ENCODE data around the gene CCDC191. TPM values are rescaled to one million over a fixed set of nuclear protein-coding genes. Genes with fewer than 3 reads are reported as not detected.

CCDC191 gene
- total RNA-seq, 1 donor from 2014 or later = 4.3 TPM

- DNase-seq (ENCODE audit: extremely low spot score, unreplicated experiment) = no peak
- Mint-ChIP-seq H3K27me3 (ENCODE audit: unreplicated experiment) (peaks cover 68% of the 10 kb centered on the region), H3K4me3 (ENCODE audit: unreplicated experiment) (peak within 1 kb of the TSS; percentile 73), H3K36me3 (ENCODE audit: unreplicated experiment) (no peaks in the 10 kb centered on the region), H3K4me1 (ENCODE audit: unreplicated experiment) (peaks cover 9% of the 10 kb centered on the region), H3K9me3 (ENCODE audit: unreplicated experiment) (no peaks in the 10 kb centered on the region), H3K27ac (ENCODE audit: unreplicated experiment) (no peak within 1 kb of the TSS)
- no peak for TF ChIP-seq CTCF (IDR thresholded peaks at IDR 0.05)
Measured at GRCh38 chr3:113947372-113948014, 108.8 kb downstream of the CCDC191 start, which contains the start of gene ZDHHC23. Gene ZDHHC23 (plus strand): TSS chr3:113948013. CDS start chr3:113948803, 790 bp downstream.

- H3K4me1 Mint-ChIP-seq (ENCODE audit: unreplicated experiment) = peaks cover 9% of the 10 kb centered on the region
- no peak for TF ChIP-seq CTCF (IDR thresholded peaks at IDR 0.05)
- H3K4me3 Mint-ChIP-seq (ENCODE audit: unreplicated experiment) = peak overlapping the region; percentile 73
- peaks cover 64% of the 10 kb centered on the region for H3K27me3 Mint-ChIP-seq (ENCODE audit: unreplicated experiment)
- no peak overlapping the region for H3K27ac Mint-ChIP-seq (ENCODE audit: unreplicated experiment)
- no peaks in the 10 kb centered on the region for H3K36me3 Mint-ChIP-seq (ENCODE audit: unreplicated experiment)
- no peak for DNase-seq (ENCODE audit: extremely low spot score, unreplicated experiment)
- H3K9me3 Mint-ChIP-seq (ENCODE audit: unreplicated experiment) = no peaks in the 10 kb centered on the region
Measured at GRCh38 chr3:113946831-113947230, 109.5 kb downstream of the CCDC191 start.

GRCh38 chr3:113927556-113927955 lies 128.8 kb downstream of the CCDC191 start:
- Mint-ChIP-seq H3K36me3 (ENCODE audit: unreplicated experiment) (no peaks in the 10 kb centered on the region), H3K27ac (ENCODE audit: unreplicated experiment) (no peak overlapping the region), H3K4me1 (ENCODE audit: unreplicated experiment) (no peaks in the 10 kb centered on the region), H3K9me3 (ENCODE audit: unreplicated experiment) (peaks cover 24% of the 10 kb centered on the region), H3K27me3 (ENCODE audit: unreplicated experiment) (peaks cover 7% of the 10 kb centered on the region), H3K4me3 (ENCODE audit: unreplicated experiment) (no peak overlapping the region)
- DNase-seq (ENCODE audit: extremely low spot score, unreplicated experiment) = no peak
- TF ChIP-seq CTCF (IDR thresholded peaks at IDR 0.05) = no peak

- H3K27ac Mint-ChIP-seq (ENCODE audit: unreplicated experiment) = no peak overlapping the region
- no peak for TF ChIP-seq CTCF (IDR thresholded peaks at IDR 0.05)
- no peak for DNase-seq (ENCODE audit: extremely low spot score, unreplicated experiment)
- H3K36me3 Mint-ChIP-seq (ENCODE audit: unreplicated experiment) = no peaks in the 10 kb centered on the region
- H3K9me3 Mint-ChIP-seq (ENCODE audit: unreplicated experiment) = no peaks in the 10 kb centered on the region
- peaks cover 5% of the 10 kb centered on the region for H3K27me3 Mint-ChIP-seq (ENCODE audit: unreplicated experiment)
- peaks cover 3% of the 10 kb centered on the region for H3K4me1 Mint-ChIP-seq (ENCODE audit: unreplicated experiment)
- no peak overlapping the region for H3K4me3 Mint-ChIP-seq (ENCODE audit: unreplicated experiment)
Measured at GRCh38 chr3:113914646-113915045, 141.7 kb downstream of the CCDC191 start.

Other genes with a start within 250 kb of the CCDC191 start
- 1.2 and 1.3 TPM in 2 replicates for gene GRAMD1C, start 217.7 kb downstream of the CCDC191 start, total RNA-seq
- gene ZDHHC23, start 108.5 kb downstream of the CCDC191 start, total RNA-seq = 0.18 and 0.27 TPM in 2 replicates
- gene QTRT2, start 211 bp upstream of the CCDC191 start, total RNA-seq = 13.6 and 15.4 TPM in 2 replicates
- gene DRD3, start 122.5 kb upstream of the CCDC191 start, total RNA-seq = not detected in 2 replicates
- not detected in 2 replicates for gene ZNF80, start 181.1 kb upstream of the CCDC191 start, total RNA-seq
- not detected in 2 replicates for gene TIGIT, start 237.5 kb upstream of the CCDC191 start, total RNA-seq

Measured in osteocyte (in vitro differentiated cells).